Osteocyte (in vitro differentiated cells): Measurements from ENCODE around the gene CSAD. TPM values are rescaled to one million over a fixed set of nuclear protein-coding genes. Genes with fewer than 3 reads are reported as not detected.

ENCODE experiments used
- DNase-seq: peaks from one replicate; pipeline ENCODE4 v3.0.0; 2021; ENCODE audit warnings: mixed read lengths; ENCODE audit not compliant: unreplicated experiment; ENCODE audit errors: extremely low spot score
- H3K27ac Mint-ChIP-seq: one replicate; pipeline ENCODE4 v1.8.0; 2021; ENCODE audit warnings: mild to moderate bottlenecking, mixed read lengths; ENCODE audit not compliant: unreplicated experiment
- H3K27me3 Mint-ChIP-seq: one replicate; pipeline ENCODE4 v1.8.0; 2021; ENCODE audit warnings: mixed read lengths; ENCODE audit not compliant: unreplicated experiment
- H3K36me3 Mint-ChIP-seq: one replicate; pipeline ENCODE4 v1.8.0; 2021; ENCODE audit warnings: mixed read lengths; ENCODE audit not compliant: unreplicated experiment
- H3K4me1 Mint-ChIP-seq: one replicate; pipeline ENCODE4 v1.8.0; 2021; ENCODE audit warnings: mixed read lengths; ENCODE audit not compliant: unreplicated experiment
- H3K4me3 Mint-ChIP-seq: one replicate; pipeline ENCODE4 v1.8.0; 2021; ENCODE audit warnings: mild to moderate bottlenecking, moderate library complexity, mixed read lengths; ENCODE audit not compliant: unreplicated experiment
- H3K9me3 Mint-ChIP-seq: one replicate; pipeline ENCODE4 v1.8.0; 2021; ENCODE audit warnings: mixed read lengths; ENCODE audit not compliant: unreplicated experiment
- total RNA-seq: library from RNA; stranded (reverse); gene quantifications from 2 replicates; pipeline ENCODE4 v1.2.1, GENCODE V29; 2021
- TF ChIP-seq, protein P1 (sequence below): fragments of 200-600 bp; sonication (generic); IDR thresholded peaks from 2 replicates; pipeline ENCODE4 v1.5.0; 2021; ENCODE audit warnings: antibody characterized with exemption, mild to moderate bottlenecking, moderate library complexity

The CSAD gene
- total RNA-seq, 1 donor from 2014 or later = 47.0 TPM

DNA sequence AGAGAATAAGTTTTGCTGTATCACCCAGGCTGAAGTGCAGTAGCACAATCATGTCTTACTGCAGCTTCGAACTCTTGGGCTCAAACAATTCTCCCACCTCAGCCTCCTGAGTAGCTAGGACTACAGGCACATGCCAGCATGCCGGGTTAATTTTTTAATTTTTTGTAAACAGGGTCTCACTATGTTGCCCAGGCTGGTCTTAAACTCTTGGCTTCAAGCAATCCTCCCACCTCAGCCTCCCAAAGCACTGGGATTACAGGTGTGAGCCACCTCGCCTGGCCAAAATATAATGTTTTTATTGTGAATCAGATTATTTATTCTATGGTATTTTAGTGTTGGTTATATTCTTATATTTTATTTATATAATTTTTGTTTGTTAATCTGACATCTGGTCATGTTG lies 4.0 kb downstream of the CSAD start:
- no peaks in the 10 kb centered on the region for H3K27me3 Mint-ChIP-seq
- DNase-seq = no peak
- no peaks in the 10 kb centered on the region for H3K9me3 Mint-ChIP-seq
- H3K36me3 Mint-ChIP-seq = peaks cover 5% of the 10 kb centered on the region
- H3K4me1 Mint-ChIP-seq = peaks cover 36% of the 10 kb centered on the region
- H3K4me3 Mint-ChIP-seq = no peak overlapping the region
- no peak overlapping the region for H3K27ac Mint-ChIP-seq
- TF ChIP-seq, protein P1, sequence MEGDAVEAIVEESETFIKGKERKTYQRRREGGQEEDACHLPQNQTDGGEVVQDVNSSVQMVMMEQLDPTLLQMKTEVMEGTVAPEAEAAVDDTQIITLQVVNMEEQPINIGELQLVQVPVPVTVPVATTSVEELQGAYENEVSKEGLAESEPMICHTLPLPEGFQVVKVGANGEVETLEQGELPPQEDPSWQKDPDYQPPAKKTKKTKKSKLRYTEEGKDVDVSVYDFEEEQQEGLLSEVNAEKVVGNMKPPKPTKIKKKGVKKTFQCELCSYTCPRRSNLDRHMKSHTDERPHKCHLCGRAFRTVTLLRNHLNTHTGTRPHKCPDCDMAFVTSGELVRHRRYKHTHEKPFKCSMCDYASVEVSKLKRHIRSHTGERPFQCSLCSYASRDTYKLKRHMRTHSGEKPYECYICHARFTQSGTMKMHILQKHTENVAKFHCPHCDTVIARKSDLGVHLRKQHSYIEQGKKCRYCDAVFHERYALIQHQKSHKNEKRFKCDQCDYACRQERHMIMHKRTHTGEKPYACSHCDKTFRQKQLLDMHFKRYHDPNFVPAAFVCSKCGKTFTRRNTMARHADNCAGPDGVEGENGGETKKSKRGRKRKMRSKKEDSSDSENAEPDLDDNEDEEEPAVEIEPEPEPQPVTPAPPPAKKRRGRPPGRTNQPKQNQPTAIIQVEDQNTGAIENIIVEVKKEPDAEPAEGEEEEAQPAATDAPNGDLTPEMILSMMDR = no peak

DNA sequence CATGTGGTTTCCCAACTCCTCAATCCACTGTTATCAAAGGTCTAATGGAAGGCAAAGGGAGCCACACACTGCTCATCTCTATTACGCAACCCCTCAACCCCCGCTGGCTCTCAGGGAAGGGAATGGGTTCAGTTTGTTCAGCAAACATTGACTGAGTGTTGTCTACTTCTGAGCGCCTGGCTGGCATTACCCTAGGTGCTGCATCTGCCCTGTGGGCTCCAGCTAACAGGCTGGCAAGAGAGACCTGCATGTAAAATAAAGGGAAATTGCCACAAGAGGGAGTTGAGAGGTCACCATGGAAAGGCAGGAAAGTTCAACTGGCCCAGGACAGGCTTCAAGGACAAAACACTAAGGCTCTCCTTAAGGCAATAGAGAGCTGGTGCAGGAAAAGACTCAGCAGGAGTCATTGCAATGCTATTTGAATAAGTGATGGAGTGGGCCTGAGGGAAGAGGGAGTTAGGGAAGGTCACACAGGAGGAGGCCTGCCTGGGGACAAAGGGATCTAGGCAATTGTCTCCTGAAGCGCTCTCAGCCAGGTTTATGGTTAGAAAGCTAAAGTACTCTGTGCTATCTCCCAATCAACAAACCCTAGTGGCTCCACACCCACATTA lies 5.7 kb downstream of the CSAD start:
- no peak overlapping the region for H3K4me3 Mint-ChIP-seq

DNA sequence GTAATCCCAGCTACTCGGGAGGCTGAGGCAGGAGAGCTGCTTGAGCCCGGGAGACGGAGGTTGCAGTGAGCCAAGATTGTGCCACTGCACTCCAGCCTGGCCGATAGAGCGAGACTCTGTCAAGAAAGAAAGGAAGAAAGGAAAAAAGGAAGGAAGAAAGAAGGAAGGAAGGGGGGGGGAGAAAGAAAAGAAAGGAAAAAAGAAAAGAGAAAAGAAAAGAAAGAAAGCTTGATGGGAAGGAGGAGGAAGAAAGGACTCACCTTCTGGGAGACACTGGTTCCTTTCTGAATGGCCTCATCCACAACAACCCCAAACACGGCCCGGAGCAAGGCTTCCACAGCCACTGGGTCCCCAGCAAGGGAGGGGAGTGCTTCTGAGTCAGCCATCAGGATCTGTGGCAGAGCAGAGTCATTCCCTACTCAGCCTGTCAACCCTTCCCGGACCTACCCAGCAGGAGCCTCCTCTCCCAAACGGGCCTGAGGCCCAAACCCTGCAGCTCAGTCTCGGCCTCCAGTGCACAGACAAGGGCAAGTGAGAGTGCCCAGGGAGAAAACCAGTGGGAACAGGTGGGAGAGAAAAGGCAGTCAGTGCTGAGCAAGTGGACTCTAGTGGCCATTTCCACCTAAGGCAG lies 7.5 kb downstream of the CSAD start:
- H3K4me1 Mint-ChIP-seq = peaks cover 20% of the 10 kb centered on the region
- peak overlapping the region; percentile 18 for H3K27ac Mint-ChIP-seq
- H3K27me3 Mint-ChIP-seq = no peaks in the 10 kb centered on the region
- TF ChIP-seq, protein P1 = no peak
- no peaks in the 10 kb centered on the region for H3K9me3 Mint-ChIP-seq
- DNase-seq = no peak
- no peak overlapping the region for H3K4me3 Mint-ChIP-seq
- H3K36me3 Mint-ChIP-seq = peaks cover 21% of the 10 kb centered on the region

More for the DNA sequence above, 5.7 kb downstream of the CSAD start:
- H3K27ac Mint-ChIP-seq = peak overlapping the region; percentile 7
- no peaks in the 10 kb centered on the region for H3K27me3 Mint-ChIP-seq
- no peaks in the 10 kb centered on the region for H3K9me3 Mint-ChIP-seq
- DNase-seq = no peak
- H3K4me1 Mint-ChIP-seq = peaks cover 31% of the 10 kb centered on the region
- TF ChIP-seq, protein P1 = peak; percentile 24
- peaks cover 16% of the 10 kb centered on the region for H3K36me3 Mint-ChIP-seq

DNA sequence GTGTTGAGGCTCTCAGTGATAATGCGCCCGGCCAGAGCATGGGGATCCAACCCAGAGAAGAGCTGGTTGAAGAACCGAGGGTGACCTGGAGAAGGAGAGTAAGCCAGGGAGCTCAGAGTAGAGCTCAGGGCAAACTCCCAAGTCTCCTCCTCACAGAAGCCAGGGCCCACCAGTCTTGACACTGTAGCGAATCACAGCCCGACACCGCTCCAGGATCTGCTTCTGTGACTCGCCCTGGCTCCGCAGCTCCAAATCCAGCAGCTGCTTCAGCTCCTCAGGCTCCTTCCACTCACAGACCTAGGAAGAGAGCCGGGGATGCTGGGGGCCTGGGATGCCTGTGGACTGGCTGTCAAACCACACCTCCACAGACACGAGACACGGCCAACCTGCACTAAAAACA lies 8.4 kb downstream of the CSAD start:
- TF ChIP-seq, protein P1 = no peak
- no peak overlapping the region for H3K27ac Mint-ChIP-seq
- peak; percentile 76 for DNase-seq
- H3K4me3 Mint-ChIP-seq = no peak overlapping the region
- H3K36me3 Mint-ChIP-seq = peaks cover 21% of the 10 kb centered on the region
- peaks cover 20% of the 10 kb centered on the region for H3K4me1 Mint-ChIP-seq
- no peaks in the 10 kb centered on the region for H3K27me3 Mint-ChIP-seq
- no peaks in the 10 kb centered on the region for H3K9me3 Mint-ChIP-seq

DNA sequence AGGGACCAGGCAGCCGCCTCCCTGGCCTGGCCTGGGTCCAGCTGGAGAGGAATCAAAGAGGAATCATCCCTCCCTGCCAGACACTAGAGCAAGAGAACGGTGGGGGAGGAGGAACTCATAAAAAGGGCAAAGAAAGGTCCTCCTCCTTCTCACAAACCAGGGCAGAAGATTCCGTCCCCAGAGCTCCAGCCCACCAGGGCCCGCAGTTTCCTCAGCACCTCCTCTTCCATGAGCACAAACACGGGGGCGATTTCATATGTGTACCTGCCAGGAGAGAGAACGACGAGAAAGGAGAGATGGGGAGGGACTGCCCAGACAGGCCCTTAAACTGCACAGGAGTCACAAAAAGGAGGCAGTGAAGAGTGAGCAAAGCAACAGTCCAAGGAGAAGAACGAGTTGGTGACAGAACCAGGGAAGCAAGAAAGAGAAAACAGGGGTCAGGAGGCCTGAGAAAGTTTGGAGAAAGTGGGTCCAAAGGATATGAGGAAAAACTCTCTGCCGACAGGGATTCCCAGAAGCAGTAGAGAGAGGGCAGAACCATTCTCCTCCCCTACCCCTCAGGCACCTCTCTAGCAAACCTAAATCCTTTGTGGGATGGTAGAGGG lies 8.9 kb downstream of the CSAD start:
- Mint-ChIP-seq H3K4me3 (no peak overlapping the region), H3K4me1 (peaks cover 20% of the 10 kb centered on the region), H3K27me3 (no peaks in the 10 kb centered on the region), H3K27ac (no peak overlapping the region), H3K9me3 (no peaks in the 10 kb centered on the region), H3K36me3 (peaks cover 23% of the 10 kb centered on the region)
- TF ChIP-seq, protein P1 = no peak
- DNase-seq = no peak
